ENCODE data around the gene ZRANB2. TPM values are rescaled to one million over a fixed set of nuclear protein-coding genes. Genes with fewer than 3 reads are reported as not detected.

The ZRANB2 gene
- total RNA-seq, 1 donor: 47.1 TPM

DNA sequence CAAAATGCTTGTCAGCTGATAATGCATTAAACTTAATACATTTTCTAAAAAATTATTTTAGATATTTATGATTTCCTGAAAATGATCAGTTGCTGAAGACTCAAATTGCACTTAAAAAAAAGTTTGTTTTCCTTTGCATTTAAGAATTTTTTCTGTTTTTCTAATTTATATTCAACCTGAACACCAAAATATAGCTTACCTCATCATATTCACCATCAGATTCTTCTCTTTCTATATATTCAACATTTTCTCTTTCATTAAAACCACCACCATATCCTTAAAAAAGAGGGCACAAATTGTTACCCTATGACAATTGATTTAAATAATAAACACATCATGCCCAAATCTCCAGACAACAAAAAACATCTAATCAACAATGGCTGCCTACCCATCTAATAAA is 8.6 kb downstream of the ZRANB2 start:
- DNase-seq (ENCODE audit: low read depth): no peak
- TF ChIP-seq, protein P1, sequence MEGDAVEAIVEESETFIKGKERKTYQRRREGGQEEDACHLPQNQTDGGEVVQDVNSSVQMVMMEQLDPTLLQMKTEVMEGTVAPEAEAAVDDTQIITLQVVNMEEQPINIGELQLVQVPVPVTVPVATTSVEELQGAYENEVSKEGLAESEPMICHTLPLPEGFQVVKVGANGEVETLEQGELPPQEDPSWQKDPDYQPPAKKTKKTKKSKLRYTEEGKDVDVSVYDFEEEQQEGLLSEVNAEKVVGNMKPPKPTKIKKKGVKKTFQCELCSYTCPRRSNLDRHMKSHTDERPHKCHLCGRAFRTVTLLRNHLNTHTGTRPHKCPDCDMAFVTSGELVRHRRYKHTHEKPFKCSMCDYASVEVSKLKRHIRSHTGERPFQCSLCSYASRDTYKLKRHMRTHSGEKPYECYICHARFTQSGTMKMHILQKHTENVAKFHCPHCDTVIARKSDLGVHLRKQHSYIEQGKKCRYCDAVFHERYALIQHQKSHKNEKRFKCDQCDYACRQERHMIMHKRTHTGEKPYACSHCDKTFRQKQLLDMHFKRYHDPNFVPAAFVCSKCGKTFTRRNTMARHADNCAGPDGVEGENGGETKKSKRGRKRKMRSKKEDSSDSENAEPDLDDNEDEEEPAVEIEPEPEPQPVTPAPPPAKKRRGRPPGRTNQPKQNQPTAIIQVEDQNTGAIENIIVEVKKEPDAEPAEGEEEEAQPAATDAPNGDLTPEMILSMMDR (IDR thresholded peaks at IDR 0.05; ENCODE audit: insufficient read depth, low read depth, low read length): no peak
- no peak overlapping the region for H3K4me3 ChIP-seq (ENCODE audit: low read depth, low read length)

DNA sequence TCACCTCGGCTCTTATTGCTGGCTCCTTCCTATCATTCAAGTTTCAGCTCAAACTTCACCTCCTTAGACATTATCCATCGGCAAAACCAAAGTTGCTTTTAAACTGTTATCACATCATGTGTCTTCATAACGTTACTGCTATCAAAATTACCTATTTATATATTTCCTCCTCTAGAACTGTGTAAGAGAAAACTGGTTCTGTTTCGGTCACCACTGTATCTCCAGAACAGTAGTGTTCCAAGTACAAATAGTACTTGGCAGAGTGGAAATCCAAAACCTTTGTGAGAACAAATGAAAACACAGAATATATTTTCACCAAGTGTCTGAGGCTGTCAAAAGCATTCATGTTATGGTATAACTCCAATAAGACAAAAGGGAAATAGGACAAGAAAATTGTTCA is 9.1 kb downstream of the ZRANB2 start:
- TF ChIP-seq, protein P1 (IDR thresholded peaks at IDR 0.05; ENCODE audit: insufficient read depth, low read depth, low read length): no peak
- no peak for DNase-seq (ENCODE audit: low read depth)
- H3K4me3 ChIP-seq (ENCODE audit: low read depth, low read length): no peak overlapping the region

DNA sequence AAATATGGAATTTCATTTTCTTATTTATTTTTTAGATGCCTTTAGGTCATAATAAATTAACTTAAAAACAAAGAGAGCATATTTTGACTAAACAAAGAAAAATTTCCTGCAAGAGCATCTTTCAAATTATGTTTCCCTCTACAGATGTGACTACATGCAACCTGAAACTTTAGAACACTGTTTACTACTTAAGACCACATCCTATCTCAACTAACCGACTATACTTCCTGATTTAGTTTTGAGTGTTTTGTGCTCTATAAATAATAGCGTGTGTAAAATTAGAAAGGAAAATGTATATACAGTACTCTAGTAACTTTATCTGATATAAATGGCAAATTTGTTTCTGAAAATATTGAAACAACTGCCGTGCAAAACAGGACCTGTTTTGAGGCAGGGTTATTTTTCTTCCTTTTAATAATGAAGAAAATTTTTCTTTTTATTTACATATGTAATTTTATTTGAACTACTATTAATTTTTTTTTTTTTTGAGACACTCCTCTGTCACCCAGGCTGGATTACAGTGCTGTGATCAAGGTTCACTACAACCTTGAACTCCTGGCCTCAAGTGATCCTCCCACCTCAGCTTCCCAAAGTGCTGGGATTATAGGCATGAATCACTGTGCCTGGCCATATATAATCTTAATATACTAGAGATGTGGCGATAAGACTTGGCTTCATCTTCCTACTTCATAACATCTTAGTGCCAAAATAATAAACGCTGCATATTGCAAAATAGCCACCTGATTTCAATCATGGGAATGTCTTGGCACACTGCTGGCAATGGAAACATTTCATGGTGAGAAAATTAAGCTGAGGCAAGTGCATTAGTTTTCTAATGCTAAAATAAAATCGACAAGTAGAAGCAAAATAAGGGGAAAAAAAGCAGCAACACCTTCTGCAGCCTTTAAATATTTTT is 12.3 kb downstream of the ZRANB2 start:
- TF ChIP-seq, protein P1 (IDR thresholded peaks at IDR 0.05; ENCODE audit: insufficient read depth, low read depth, low read length): no peak

DNA sequence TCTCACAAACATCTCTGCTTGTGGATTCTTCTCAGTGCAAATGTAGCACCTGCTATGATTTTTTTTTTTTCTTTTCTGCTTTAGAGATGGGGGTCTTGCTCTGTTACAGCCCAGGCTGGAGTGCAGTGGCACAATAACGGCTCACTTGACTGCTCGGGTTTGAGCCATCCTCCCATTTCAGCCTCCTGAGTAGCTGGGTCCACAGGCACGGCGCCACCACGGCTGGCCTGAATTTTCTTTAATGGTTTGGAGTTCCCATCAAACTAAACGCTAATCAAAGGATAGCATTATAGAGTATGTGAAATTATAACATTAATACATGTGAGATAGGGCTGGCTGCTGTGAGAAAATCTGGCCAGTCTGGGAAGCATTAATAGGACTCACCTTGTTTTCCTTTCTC is 26.0 kb downstream of the ZRANB2 start:
- no peak overlapping the region for H3K4me3 ChIP-seq (ENCODE audit: low read depth, low read length)
- no peak for DNase-seq (ENCODE audit: low read depth)
- TF ChIP-seq, protein P1 (IDR thresholded peaks at IDR 0.05; ENCODE audit: insufficient read depth, low read depth, low read length): no peak

More for the DNA sequence above, 12.3 kb downstream of the ZRANB2 start:
- H3K4me3 ChIP-seq (ENCODE audit: low read depth, low read length): no peak overlapping the region
- peak; percentile 55 for DNase-seq (ENCODE audit: low read depth)

DNA sequence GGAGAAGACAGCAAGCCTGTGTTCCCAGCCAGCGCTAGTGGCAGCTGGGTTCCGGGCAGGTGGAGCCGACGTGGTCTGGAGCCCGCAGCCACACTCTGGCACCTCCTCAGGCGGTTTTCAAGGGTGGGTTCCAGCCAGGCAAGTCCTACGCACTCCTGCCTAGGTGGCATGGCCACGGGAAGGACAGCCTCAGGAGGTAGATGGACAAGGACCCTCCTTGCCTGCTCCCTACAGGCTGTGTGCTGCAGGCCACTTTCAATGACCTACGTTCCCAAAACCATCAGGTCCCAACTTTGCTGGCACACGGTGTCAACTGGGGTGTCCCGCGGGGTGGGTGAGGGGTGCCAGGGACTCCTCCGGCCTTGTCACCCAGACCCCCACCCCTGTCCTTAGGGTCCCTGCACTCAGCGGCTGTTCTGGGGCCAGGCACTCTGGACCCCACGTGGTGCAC is 26.5 kb downstream of the ZRANB2 start:
- TF ChIP-seq, protein P1 (IDR thresholded peaks at IDR 0.05; ENCODE audit: insufficient read depth, low read depth, low read length): no peak
- no peak for DNase-seq (ENCODE audit: low read depth)
- no peak overlapping the region for H3K4me3 ChIP-seq (ENCODE audit: low read depth, low read length)

DNA sequence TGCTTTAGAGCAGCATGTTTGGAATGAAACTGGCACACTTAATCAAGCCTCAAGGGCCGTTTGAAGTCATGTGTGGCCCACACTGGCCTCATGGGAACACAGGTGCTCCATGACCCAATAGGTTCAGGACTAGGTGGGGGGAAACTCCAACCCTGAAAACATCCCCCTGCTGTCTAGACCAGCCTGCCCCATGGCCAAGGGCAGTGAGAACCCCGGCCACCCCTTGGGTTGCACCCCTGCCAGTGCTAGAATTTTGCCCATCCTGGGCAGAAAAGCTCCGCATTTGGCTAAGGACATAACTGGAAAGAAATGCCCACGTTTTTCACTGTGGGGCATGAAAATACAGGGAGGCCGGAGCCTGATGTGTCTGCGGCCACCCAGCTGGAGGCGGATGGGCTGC is 27.1 kb downstream of the ZRANB2 start:
- no peak overlapping the region for H3K4me3 ChIP-seq (ENCODE audit: low read depth, low read length)
- no peak for DNase-seq (ENCODE audit: low read depth)
- TF ChIP-seq, protein P1 (IDR thresholded peaks at IDR 0.05; ENCODE audit: insufficient read depth, low read depth, low read length): no peak

Measured in fibroblast of villous mesenchyme (primary cell).